Activated CD4-positive, alpha-beta memory T cell treated with anti-CD3 and anti-CD28 coated beads, Interleukin-2, amount 10 ng/mL, durations not matched to agents 7 days and 5 days (primary cell): ENCODE results near the gene MMEL1. TPM values are rescaled to one million over a fixed set of nuclear protein-coding genes. Genes with fewer than 3 reads are reported as not detected.

ENCODE experiments used
- CTCF ChIA-PET: fragments of 350-600 bp; sonication (Branson Sonifier 250); formaldehyde crosslinking; loops from one replicate; lab custom pipeline; 2021; ENCODE audit warnings: antibody characterized with exemption, inconsistent platforms; lab: Charles Lee
- POLR2A ChIA-PET: fragments of 350-600 bp; sonication (Branson Sonifier 250); formaldehyde crosslinking; loops from one replicate; lab custom pipeline; 2021; ENCODE audit warnings: antibody characterized with exemption; lab: Charles Lee
- DNase-seq: peaks from one replicate; pipeline ENCODE4 v3.0.0-alpha.2; 2020
- H3K27ac Mint-ChIP-seq: one replicate; pipeline ENCODE4 v1.8.0; 2021; ENCODE audit warnings: mild to moderate bottlenecking, mixed read lengths
- H3K27me3 Mint-ChIP-seq: one replicate; pipeline ENCODE4 v1.8.0; 2021; ENCODE audit warnings: mixed read lengths
- H3K36me3 Mint-ChIP-seq: one replicate; pipeline ENCODE4 v1.8.0; 2021; ENCODE audit warnings: low read depth, mixed read lengths
- H3K4me1 Mint-ChIP-seq: one replicate; pipeline ENCODE4 v1.8.0; 2021; ENCODE audit warnings: mixed read lengths
- H3K4me3 Mint-ChIP-seq: one replicate; pipeline ENCODE4 v1.8.0; 2021; ENCODE audit warnings: mild to moderate bottlenecking, mixed read lengths
- H3K9me3 Mint-ChIP-seq: one replicate; pipeline ENCODE4 v1.8.0; 2021; ENCODE audit warnings: mixed read lengths
- total RNA-seq, 2 experiments: library from RNA; stranded (reverse); gene quantifications; one replicate each; pipeline ENCODE4 v1.2.3, GENCODE V29; 2021

MMEL1 gene
- total RNA-seq, 2 experiments from 2014 or later: 1.0 to 1.5 TPM

DNA sequence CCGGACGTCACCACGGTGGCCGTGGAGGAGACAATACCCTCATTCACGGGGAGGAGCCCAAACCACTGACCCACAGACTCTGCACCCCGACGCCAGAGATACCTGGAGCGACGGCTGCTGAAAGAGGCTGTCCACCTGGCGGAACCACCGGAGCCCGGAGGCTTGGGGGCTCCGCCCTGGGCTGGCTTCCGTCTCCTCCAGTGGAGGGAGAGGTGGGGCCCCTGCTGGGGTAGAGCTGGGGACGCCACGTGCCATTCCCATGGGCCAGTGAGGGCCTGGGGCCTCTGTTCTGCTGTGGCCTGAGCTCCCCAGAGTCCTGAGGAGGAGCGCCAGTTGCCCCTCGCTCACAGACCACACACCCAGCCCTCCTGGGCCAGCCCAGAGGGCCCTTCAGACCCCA lies 69.6 kb downstream of the MMEL1 start:
- H3K4me1 Mint-ChIP-seq: peaks cover 10% of the 10 kb centered on the region
- H3K36me3 Mint-ChIP-seq: peaks cover 20% of the 10 kb centered on the region
- POLR2A ChIA-PET: interaction anchor here (8.3 kb wide), 1 partner anchor 14 kb away, joined by 94 read pairs; no protein-coding TSS in a partner anchor
- no peak for DNase-seq
- no peaks in the 10 kb centered on the region for H3K27me3 Mint-ChIP-seq
- H3K27ac Mint-ChIP-seq: no peak overlapping the region
- H3K4me3 Mint-ChIP-seq: no peak overlapping the region
- CTCF ChIA-PET: interaction anchor here (4.5 kb wide), 1 partner anchor 23 kb away, joined by 32 read pairs; the partner anchor contains the start of gene PRXL2B
- H3K9me3 Mint-ChIP-seq: no peaks in the 10 kb centered on the region

DNA sequence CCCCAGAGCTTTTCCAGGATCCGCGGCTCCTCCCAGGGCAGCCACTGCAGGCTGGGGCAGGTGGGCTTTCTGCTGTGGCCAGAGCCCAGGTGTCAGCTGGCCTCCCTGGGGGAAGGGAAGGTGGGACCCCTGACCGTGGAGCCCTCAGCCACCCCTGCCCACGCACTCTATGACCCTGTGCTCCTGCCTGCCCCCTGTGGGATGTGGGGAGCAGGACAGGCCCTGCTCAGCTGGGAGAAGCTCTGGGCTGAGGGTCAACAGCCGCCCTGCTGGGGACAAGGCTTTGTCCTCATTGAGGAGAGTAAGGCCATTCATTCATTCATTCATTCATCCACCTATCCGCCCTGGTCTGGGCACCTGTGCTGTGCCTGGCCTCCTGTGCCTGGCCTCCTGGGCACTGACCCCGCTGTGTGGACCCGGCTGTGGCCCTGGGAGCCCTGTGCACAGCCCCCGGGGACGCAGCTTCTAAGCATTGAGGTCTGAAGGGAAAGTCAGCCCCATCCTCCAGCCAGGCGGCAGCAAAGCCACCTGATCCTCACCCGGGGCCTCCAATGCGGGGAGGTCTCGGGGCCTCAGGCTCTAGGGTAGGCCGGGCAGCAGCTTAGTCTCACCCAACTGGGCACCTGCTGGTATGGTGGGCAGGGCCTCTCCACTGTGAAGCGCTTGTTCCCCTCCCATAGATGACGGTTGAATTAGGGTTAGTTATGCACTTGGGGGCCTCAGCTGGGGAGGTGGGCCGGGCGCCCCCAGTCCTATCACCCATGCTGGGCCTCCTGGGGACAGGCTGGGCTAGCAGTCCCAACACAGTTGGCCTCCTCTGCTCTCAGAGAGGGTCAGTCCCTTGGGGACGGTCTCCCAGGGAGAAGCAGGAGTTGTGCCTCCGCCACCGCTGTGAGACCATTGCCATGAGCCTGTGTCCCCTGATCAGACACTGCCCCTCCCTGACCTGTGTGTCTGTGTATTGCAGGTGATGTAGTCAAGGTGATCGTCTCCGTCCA lies 70.6 kb downstream of the MMEL1 start:
- Mint-ChIP-seq H3K27ac (no peak overlapping the region), H3K9me3 (no peaks in the 10 kb centered on the region), H3K4me3 (no peak overlapping the region), H3K4me1 (peaks cover 19% of the 10 kb centered on the region), H3K36me3 (peaks cover 25% of the 10 kb centered on the region), H3K27me3 (no peaks in the 10 kb centered on the region)
- no peak for DNase-seq
- POLR2A ChIA-PET: interaction anchor here (2.0 to 8.3 kb wide), 5 partner anchors 9 to 24 kb away, joined by 5 to 94 read pairs (median 17); partner anchors contain the start of gene PRXL2B
- CTCF ChIA-PET: interaction anchor here (0.9 to 4.5 kb wide), 8 partner anchors 9 to 367 kb away, joined by 3 to 32 read pairs (median 6); partner anchors contain the start of genes FAAP20 and PRXL2B

DNA sequence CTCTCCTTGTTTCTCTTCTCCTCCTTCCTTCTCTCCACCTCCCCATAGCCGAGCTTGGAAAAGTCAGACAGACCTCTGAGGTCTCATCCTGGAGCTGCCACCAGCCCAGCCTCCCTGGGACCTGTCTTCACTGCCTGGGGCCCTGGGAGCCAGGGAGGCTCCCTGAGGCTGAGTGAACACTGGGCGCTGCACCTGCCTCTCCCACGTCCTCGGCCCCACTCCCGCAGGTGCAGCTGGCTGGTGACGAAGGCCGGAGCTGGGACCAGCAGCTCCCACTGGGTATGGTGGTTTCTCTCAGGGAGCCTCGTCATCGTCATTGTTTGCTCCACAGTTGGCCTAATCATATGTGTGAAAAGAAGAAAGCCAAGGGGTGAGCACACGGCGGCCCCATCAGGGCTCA lies 71.4 kb downstream of the MMEL1 start:
- Mint-ChIP-seq H3K4me1 (peaks cover 22% of the 10 kb centered on the region), H3K36me3 (peaks cover 32% of the 10 kb centered on the region), H3K27ac (no peak overlapping the region), H3K27me3 (no peaks in the 10 kb centered on the region), H3K9me3 (no peaks in the 10 kb centered on the region), H3K4me3 (no peak overlapping the region)
- ChIA-PET POLR2A (interaction anchor here (1.1 to 8.3 kb wide), 6 partner anchors 10 to 37 kb away, joined by 3 to 94 read pairs (median 12); partner anchors contain the start of gene PRXL2B), CTCF (interaction anchor here (0.9 to 4.5 kb wide), 8 partner anchors 10 to 366 kb away, joined by 3 to 32 read pairs (median 6); partner anchors contain the start of genes FAAP20 and PRXL2B)
- no peak for DNase-seq

DNA sequence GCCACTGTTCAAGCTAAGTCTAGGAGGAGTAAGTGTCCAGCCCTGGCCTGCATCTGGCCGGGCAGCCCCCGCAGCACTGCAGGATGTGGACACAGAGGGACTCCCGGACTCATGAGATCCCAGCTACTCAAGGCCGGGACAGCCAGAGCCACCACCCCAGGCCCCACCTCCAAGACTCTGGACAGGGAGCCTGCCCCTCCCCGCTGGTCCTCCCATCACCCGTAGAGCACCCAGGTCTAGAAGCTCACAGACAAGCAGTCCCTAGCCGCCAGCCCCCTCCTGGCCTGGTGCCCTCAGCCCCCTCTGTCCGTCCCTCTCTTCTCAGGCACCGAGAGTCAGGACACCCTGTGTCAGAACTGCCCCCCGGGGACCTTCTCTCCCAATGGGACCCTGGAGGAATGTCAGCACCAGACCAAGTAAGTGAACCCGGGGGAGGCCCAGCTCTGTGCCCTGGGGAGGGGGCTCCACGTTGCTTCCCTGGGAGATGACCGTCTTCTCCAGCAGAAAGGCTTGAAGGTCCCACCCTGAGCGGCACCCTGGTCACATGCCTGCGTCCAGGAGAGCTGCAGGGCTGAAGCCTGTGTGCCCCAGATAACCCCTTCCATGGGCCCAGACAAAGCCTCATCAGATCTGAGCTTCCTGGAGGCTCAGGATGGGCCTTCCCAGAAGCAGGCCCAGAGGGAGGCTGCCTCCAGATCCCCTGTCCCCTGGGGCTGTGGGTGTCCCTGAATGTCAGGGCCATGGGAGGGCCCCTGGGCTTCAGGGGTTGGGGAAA lies 72.3 kb downstream of the MMEL1 start:
- Mint-ChIP-seq H3K4me1 (peaks cover 28% of the 10 kb centered on the region), H3K27ac (peak overlapping the region; percentile 31), H3K27me3 (no peaks in the 10 kb centered on the region), H3K4me3 (no peak overlapping the region), H3K9me3 (no peaks in the 10 kb centered on the region), H3K36me3 (peaks cover 40% of the 10 kb centered on the region)
- ChIA-PET POLR2A (interaction anchor here (0.6 to 8.3 kb wide), 9 partner anchors 9 to 36 kb away, joined by 3 to 94 read pairs (median 5); partner anchors contain the start of genes PANK4 and PRXL2B), CTCF (interaction anchor here (0.9 to 4.5 kb wide), 6 partner anchors 12 to 365 kb away, joined by 4 to 32 read pairs (median 7); partner anchors contain the start of genes FAAP20 and PRXL2B)
- no peak for DNase-seq

DNA sequence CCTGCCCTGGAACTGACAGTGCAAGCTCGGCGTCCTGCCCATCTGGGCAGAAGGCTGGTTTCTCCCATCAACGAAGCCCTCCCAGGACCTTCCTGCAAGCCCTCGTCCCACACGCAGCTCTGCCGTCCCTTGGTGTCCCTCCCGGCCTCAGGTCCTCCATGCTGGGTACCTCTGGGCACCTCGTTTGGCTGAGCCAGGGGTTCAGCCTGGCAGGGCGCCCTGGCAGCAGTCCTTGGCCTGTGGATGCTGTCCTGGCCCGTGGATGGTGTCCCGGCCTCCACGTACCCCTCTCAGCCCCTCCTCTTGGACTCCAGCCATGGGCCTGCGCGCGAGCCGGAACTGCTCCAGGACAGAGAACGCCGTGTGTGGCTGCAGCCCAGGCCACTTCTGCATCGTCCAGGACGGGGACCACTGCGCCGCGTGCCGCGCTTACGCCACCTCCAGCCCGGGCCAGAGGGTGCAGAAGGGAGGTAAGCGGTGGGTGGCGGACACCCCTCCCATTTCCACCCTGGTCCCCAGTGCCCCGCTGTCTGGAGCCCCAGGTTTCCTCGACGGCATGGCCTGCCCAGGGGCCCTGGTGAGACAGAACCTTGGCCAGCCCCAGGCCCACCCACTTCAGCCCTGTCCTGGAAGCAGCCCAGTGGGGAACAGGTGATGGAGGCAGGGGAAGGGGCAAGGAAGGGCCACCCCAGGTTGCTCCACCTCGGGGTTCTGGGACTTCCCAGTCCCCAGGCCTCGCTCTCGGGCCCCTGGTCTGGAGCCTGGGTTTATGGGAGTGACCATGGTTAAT lies 73.1 kb downstream of the MMEL1 start:
- Mint-ChIP-seq H3K9me3 (no peaks in the 10 kb centered on the region), H3K4me1 (peaks cover 35% of the 10 kb centered on the region), H3K27me3 (no peaks in the 10 kb centered on the region), H3K27ac (no peak overlapping the region), H3K36me3 (peaks cover 41% of the 10 kb centered on the region), H3K4me3 (no peak overlapping the region)
- CTCF ChIA-PET: interaction anchor here (0.9 to 4.5 kb wide), 4 partner anchors 13 to 145 kb away, joined by 5 to 32 read pairs (median 11); partner anchors contain the start of gene PRXL2B
- POLR2A ChIA-PET: interaction anchor here (1.0 to 8.3 kb wide), 9 partner anchors 10 to 34 kb away, joined by 3 to 169 read pairs (median 7); partner anchors contain the start of genes PANK4 and PRXL2B
- DNase-seq: no peak

DNA sequence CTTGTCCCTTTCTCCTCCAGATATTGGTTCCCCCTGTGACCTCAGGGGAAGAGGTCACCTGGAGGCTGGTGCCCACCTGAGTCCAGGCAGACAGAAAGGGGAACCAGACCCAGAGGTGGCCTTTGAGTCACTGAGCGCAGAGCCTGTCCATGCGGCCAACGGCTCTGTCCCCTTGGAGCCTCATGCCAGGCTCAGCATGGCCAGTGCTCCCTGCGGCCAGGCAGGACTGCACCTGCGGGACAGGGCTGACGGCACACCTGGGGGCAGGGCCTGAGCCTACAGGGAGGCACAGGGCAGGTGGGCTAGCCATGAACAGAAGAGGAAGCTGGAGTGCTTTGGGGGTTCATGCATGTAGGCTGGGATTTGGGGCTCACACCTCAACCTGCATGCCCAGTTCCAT lies 74.0 kb downstream of the MMEL1 start:
- no peaks in the 10 kb centered on the region for H3K27me3 Mint-ChIP-seq
- CTCF ChIA-PET: interaction anchor here (4.5 kb wide), 1 partner anchor 27 kb away, joined by 32 read pairs; the partner anchor contains the start of gene PRXL2B
- peaks cover 44% of the 10 kb centered on the region for H3K36me3 Mint-ChIP-seq
- H3K27ac Mint-ChIP-seq: peak overlapping the region; percentile 58
- no peaks in the 10 kb centered on the region for H3K9me3 Mint-ChIP-seq
- peak overlapping the region; percentile 62 for H3K4me3 Mint-ChIP-seq
- POLR2A ChIA-PET: interaction anchor here (0.9 to 8.3 kb wide), 5 partner anchors 12 to 33 kb away, joined by 3 to 169 read pairs (median 3); partner anchors contain the start of genes PANK4 and PRXL2B
- no peak for DNase-seq
- peaks cover 43% of the 10 kb centered on the region for H3K4me1 Mint-ChIP-seq

DNA sequence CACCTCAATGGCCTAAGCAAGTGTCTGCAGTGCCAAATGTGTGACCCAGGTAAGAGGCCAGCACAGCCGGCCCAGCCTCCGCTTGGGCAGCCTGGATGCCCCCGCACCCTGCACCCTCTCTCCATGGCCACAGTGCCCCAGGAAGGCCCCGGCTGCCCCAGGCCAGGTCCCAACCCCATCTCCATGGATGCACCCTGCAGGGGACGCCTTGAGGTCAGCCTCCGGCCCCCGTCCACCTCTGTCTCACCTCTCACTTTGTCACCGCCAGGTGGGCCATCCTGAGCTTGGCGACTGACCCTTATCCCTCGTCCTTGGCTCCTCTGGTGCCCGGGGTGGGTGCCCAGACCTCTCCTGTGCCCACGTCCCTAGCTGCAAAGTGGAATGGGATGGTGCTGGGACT lies 74.4 kb downstream of the MMEL1 start:
- peak overlapping the region; percentile 62 for H3K4me3 Mint-ChIP-seq
- CTCF ChIA-PET: no interaction called here

DNA sequence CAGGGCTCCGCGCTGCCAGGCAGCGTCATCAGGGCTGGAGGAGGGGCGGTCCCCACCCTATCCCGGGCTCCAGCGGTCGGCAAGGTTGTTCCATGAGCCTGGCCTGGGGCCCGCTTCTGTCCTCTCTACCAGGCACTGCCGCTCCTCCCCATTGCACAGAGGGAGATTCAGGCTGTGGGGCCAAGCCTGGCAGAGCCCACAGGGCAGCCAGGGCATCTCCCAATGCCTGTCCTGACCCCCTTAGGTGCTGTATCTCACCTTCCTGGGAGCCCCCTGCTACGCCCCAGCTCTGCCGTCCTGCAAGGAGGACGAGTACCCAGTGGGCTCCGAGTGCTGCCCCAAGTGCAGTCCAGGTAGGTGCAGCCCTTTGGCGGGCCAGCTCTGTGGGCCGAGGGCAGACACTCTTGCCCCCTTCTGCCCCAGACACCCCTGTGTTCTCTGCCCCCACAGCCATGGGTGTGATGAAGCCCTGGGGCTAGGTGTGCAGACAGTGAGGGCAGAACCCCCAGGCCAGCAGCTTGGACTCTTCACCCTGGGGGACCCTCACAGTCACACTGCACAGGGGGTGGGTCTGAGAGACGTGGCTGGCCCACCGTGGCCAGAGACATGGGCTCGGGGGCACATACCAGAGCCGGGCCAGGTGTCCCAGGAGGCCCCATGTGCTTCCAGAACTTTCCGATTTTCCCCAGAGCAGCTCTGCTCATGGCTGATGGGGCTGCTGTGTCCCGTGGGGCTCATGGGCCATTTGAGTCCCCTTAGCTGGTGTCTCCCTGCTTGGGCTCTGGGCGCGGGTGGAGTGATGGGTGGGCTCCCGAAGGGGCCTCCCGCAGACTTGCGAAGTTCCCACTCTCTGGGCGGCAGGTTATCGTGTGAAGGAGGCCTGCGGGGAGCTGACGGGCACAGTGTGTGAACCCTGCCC lies 75.1 kb downstream of the MMEL1 start:
- peak overlapping the region; percentile 95 for H3K4me3 Mint-ChIP-seq
- ChIA-PET POLR2A (interaction anchor here (0.8 to 8.3 kb wide), 11 partner anchors 11 to 142 kb away, joined by 3 to 169 read pairs (median 15); partner anchors contain the start of genes HES5, PANK4 and PRXL2B), CTCF (interaction anchor here (2.0 to 2.8 kb wide), 2 partner anchors 11 to 27 kb away, joined by 27 to 32 read pairs; partner anchors contain the start of gene PRXL2B)
- H3K27me3 Mint-ChIP-seq: no peaks in the 10 kb centered on the region
- H3K27ac Mint-ChIP-seq: peak overlapping the region; percentile 95
- peaks cover 43% of the 10 kb centered on the region for H3K36me3 Mint-ChIP-seq
- no peak for DNase-seq
- no peaks in the 10 kb centered on the region for H3K9me3 Mint-ChIP-seq
- peaks cover 46% of the 10 kb centered on the region for H3K4me1 Mint-ChIP-seq

More for the DNA sequence above, 74.4 kb downstream of the MMEL1 start:
- Mint-ChIP-seq H3K36me3 (peaks cover 46% of the 10 kb centered on the region), H3K27ac (peak overlapping the region; percentile 58), H3K9me3 (no peaks in the 10 kb centered on the region), H3K4me1 (peaks cover 46% of the 10 kb centered on the region), H3K27me3 (no peaks in the 10 kb centered on the region)
- POLR2A ChIA-PET: interaction anchor here (0.8 to 8.3 kb wide), 5 partner anchors 11 to 27 kb away, joined by 3 to 169 read pairs (median 3); partner anchors contain the start of gene PRXL2B
- no peak for DNase-seq

DNA sequence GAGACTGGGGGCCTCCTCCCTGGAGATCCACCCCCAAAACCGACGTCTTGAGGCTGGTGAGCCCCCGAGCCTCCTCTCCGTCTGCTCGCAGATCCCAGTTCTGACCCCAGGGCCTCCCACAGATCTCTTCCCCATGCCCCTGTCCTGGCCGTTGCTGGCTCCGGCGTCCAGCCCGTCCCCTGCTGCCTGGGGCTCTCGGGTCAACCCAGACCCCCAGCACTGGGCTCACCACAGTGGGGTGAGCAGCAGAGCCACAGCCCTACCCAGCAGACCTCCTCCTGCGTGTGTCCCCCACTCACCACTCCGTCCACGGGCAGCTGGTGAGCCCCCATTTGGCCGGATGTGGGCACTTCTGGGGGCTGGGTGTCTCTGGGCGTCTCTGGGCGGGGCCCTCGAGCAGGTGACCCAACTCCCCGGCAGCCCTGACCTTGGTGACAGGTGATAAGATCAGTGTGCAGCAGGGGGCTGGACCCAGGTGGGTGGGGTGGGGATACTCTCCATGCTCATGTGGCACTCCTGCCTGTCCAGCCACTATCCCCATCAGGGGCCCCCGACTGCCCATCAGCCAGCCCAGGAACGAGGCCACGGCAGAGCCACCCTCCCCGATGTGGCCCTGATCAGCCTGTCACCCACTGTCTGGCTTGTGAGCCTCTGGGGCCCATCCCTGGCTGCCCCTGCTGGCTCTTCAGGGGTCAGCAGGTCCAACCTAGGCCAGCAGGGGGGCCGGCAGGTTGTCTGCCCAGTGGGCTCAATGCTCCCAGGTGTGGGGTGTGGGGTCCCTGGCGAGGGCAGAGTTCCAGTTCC lies 75.9 kb downstream of the MMEL1 start:
- ChIA-PET POLR2A (interaction anchor here (0.8 to 8.3 kb wide), 14 partner anchors 8 to 328 kb away, joined by 3 to 169 read pairs (median 8); partner anchors contain the start of genes HES5, PANK4 and PRXL2B), CTCF (interaction anchor here (0.6 to 2.8 kb wide), 11 partner anchors 10 to 362 kb away, joined by 3 to 32 read pairs (median 5); partner anchors contain the start of genes FAAP20, PANK4 and PRXL2B)
- Mint-ChIP-seq H3K36me3 (peaks cover 40% of the 10 kb centered on the region), H3K9me3 (no peaks in the 10 kb centered on the region), H3K27ac (peak overlapping the region; percentile 95), H3K4me3 (peak overlapping the region; percentile 95), H3K4me1 (peaks cover 46% of the 10 kb centered on the region), H3K27me3 (no peaks in the 10 kb centered on the region)
- peak; percentile 68 for DNase-seq
